ENCODE data around the gene PPP2R3C. TPM values are rescaled to one million over a fixed set of nuclear protein-coding genes. Genes with fewer than 3 reads are reported as not detected.
"Not testable (repeated sequence)": the region's sequence is repeated elsewhere in the genome, so short reads cannot be mapped to it uniquely, and the experiment has no call there.

Gene PPP2R3C
- total RNA-seq, 1 experiment from 2014 or later = 86.2 TPM

- peak overlapping the region; percentile 79 for H3K9ac ChIP-seq (ENCODE audit: low read length)
- H3K9me3 ChIP-seq (ENCODE audit: low read length) = no peaks in the 10 kb centered on the region
- DNase-seq = no peak
- peak overlapping the region; percentile 70 for H3K27ac ChIP-seq (ENCODE audit: low read length)
- no peaks in the 10 kb centered on the region for H4K20me1 ChIP-seq (ENCODE audit: insufficient read depth, low read depth, low read length)
- peaks cover 3% of the 10 kb centered on the region; the same call in 1 of the 2 replicates for H3K36me3 ChIP-seq (ENCODE audit: insufficient read depth, low read length)
- H3K79me2 ChIP-seq (ENCODE audit: low read length) = peaks cover 47% of the 10 kb centered on the region
- peak overlapping the region; percentile 97 for H3K4me2 ChIP-seq (ENCODE audit: low read depth, low read length, poor library complexity, severe bottlenecking)
- H3K27me3 ChIP-seq (ENCODE audit: low read length) = no peaks in the 10 kb centered on the region
- peaks cover 29% of the 10 kb centered on the region for H3K4me1 ChIP-seq (ENCODE audit: low read length)
- no peaks in the 10 kb centered on the region for H3K9me2 ChIP-seq (replicated peaks; ENCODE audit: insufficient read depth, low read length)
- peak overlapping the region; percentile 45 for H2AFZ ChIP-seq (ENCODE audit: low read length)
- peak overlapping the region; percentile 79 for H3K4me3 ChIP-seq (ENCODE audit: low read length)
These were observed 74.8 kb downstream of the PPP2R3C start for GRCh38 chr14:35046751-35047536.

- Histone ChIP-seq H4K20me1 (ENCODE audit: insufficient read depth, low read depth, low read length) (no peaks in the 10 kb centered on the region), H2AFZ (ENCODE audit: low read length) (peak within 1 kb of the TSS; percentile 85), H3K9ac (ENCODE audit: low read length) (peak within 1 kb of the TSS; percentile 79), H3K27ac (ENCODE audit: low read length) (peak within 1 kb of the TSS; percentile 70), H3K36me3 (ENCODE audit: insufficient read depth, low read length) (peaks cover 3% of the 10 kb centered on the region; the same call in 1 of the 2 replicates), H3K27me3 (ENCODE audit: low read length) (no peaks in the 10 kb centered on the region), H3K4me3 (ENCODE audit: low read length) (peak within 1 kb of the TSS; percentile 79), H3K4me1 (ENCODE audit: low read length) (peaks cover 29% of the 10 kb centered on the region), H3K4me2 (ENCODE audit: low read depth, low read length, poor library complexity, severe bottlenecking) (peak within 1 kb of the TSS; percentile 97), H3K9me3 (ENCODE audit: low read length) (no peaks in the 10 kb centered on the region), H3K79me2 (ENCODE audit: low read length) (peaks cover 44% of the 10 kb centered on the region), H3K9me2 (replicated peaks; ENCODE audit: insufficient read depth, low read length) (no peaks in the 10 kb centered on the region)
- peak; percentile 100 for DNase-seq
These were observed 75.6 kb downstream of the PPP2R3C start, which contains the start of gene FAM177A1 for GRCh38 chr14:35046048-35046750. TSS of gene FAM177A1 (plus strand) at chr14:35046272. CDS start at chr14:35046464, 192 bp downstream.

- Histone ChIP-seq H2AFZ (ENCODE audit: low read length) (peak overlapping the region; percentile 85), H3K36me3 (ENCODE audit: insufficient read depth, low read length) (peaks cover 1% of the 10 kb centered on the region; the same call in 1 of the 2 replicates), H3K9ac (ENCODE audit: low read length) (peak overlapping the region; percentile 79), H3K27ac (ENCODE audit: low read length) (peak overlapping the region; percentile 62), H3K4me2 (ENCODE audit: low read depth, low read length, poor library complexity, severe bottlenecking) (peak overlapping the region; percentile 89), H3K79me2 (ENCODE audit: low read length) (peaks cover 42% of the 10 kb centered on the region), H3K9me3 (ENCODE audit: low read length) (no peaks in the 10 kb centered on the region), H3K27me3 (ENCODE audit: low read length) (no peaks in the 10 kb centered on the region), H3K4me3 (ENCODE audit: low read length) (peak overlapping the region; percentile 79), H3K4me1 (ENCODE audit: low read length) (peaks cover 28% of the 10 kb centered on the region), H3K9me2 (replicated peaks; ENCODE audit: insufficient read depth, low read length) (no peaks in the 10 kb centered on the region), H4K20me1 (ENCODE audit: insufficient read depth, low read depth, low read length) (no peaks in the 10 kb centered on the region)
- DNase-seq = no peak
These were observed 76.1 kb downstream of the PPP2R3C start for GRCh38 chr14:35045798-35046047.

- H3K27me3 ChIP-seq (ENCODE audit: low read length) = no peaks in the 10 kb centered on the region
- peak overlapping the region; percentile 79 for H3K4me3 ChIP-seq (ENCODE audit: low read length)
- peak overlapping the region; percentile 79 for H3K9ac ChIP-seq (ENCODE audit: low read length)
- H3K9me3 ChIP-seq (ENCODE audit: low read length) = no peaks in the 10 kb centered on the region
- no peaks in the 10 kb centered on the region for H3K9me2 ChIP-seq (replicated peaks; ENCODE audit: insufficient read depth, low read length)
- H4K20me1 ChIP-seq (ENCODE audit: insufficient read depth, low read depth, low read length) = no peaks in the 10 kb centered on the region
- peaks cover 25% of the 10 kb centered on the region for H3K4me1 ChIP-seq (ENCODE audit: low read length)
- no peak for DNase-seq
- no peaks in the 10 kb centered on the region for H3K36me3 ChIP-seq (ENCODE audit: insufficient read depth, low read length)
- H3K4me2 ChIP-seq (ENCODE audit: low read depth, low read length, poor library complexity, severe bottlenecking) = peak overlapping the region; percentile 89
- peak overlapping the region; percentile 85 for H2AFZ ChIP-seq (ENCODE audit: low read length)
- H3K79me2 ChIP-seq (ENCODE audit: low read length) = peaks cover 40% of the 10 kb centered on the region
- H3K27ac ChIP-seq (ENCODE audit: low read length) = peak overlapping the region; percentile 62
These were observed 76.6 kb downstream of the PPP2R3C start for GRCh38 chr14:35044939-35045797.

GRCh38 chr14:35043046-35043445, 78.7 kb downstream of the PPP2R3C start:
- Histone ChIP-seq H3K79me2 (ENCODE audit: low read length) (peaks cover 21% of the 10 kb centered on the region), H3K9me2 (replicated peaks; ENCODE audit: insufficient read depth, low read length) (no peaks in the 10 kb centered on the region), H3K4me1 (ENCODE audit: low read length) (peaks cover 20% of the 10 kb centered on the region), H4K20me1 (ENCODE audit: insufficient read depth, low read depth, low read length) (no peaks in the 10 kb centered on the region), H3K4me3 (ENCODE audit: low read length) (no peak overlapping the region), H2AFZ (ENCODE audit: low read length) (0 out of 2 replicates have a peak overlapping the region, but pooled peaks have one; percentile 12), H3K4me2 (ENCODE audit: low read depth, low read length, poor library complexity, severe bottlenecking) (no peak overlapping the region), H3K9me3 (ENCODE audit: low read length) (no peaks in the 10 kb centered on the region), H3K9ac (ENCODE audit: low read length) (no peak overlapping the region), H3K27me3 (ENCODE audit: low read length) (no peaks in the 10 kb centered on the region), H3K27ac (ENCODE audit: low read length) (no peak overlapping the region), H3K36me3 (ENCODE audit: insufficient read depth, low read length) (no peaks in the 10 kb centered on the region)
- no peak for DNase-seq

GRCh38 chr14:35042632-35043031, 79.2 kb downstream of the PPP2R3C start:
- 0 out of 2 replicates have a peak overlapping the region, but pooled peaks have one; percentile 12 for H2AFZ ChIP-seq (ENCODE audit: low read length)
- no peaks in the 10 kb centered on the region for H3K36me3 ChIP-seq (ENCODE audit: insufficient read depth, low read length)
- H3K27ac ChIP-seq (ENCODE audit: low read length) = no peak overlapping the region
- H3K9me3 ChIP-seq (ENCODE audit: low read length) = no peaks in the 10 kb centered on the region
- H3K4me3 ChIP-seq (ENCODE audit: low read length) = no peak overlapping the region
- H4K20me1 ChIP-seq (ENCODE audit: insufficient read depth, low read depth, low read length) = no peaks in the 10 kb centered on the region
- H3K9ac ChIP-seq (ENCODE audit: low read length) = no peak overlapping the region
- H3K4me1 ChIP-seq (ENCODE audit: low read length) = peaks cover 16% of the 10 kb centered on the region
- no peak for DNase-seq
- no peak overlapping the region for H3K4me2 ChIP-seq (ENCODE audit: low read depth, low read length, poor library complexity, severe bottlenecking)
- H3K9me2 ChIP-seq (replicated peaks; ENCODE audit: insufficient read depth, low read length) = no peaks in the 10 kb centered on the region
- H3K27me3 ChIP-seq (ENCODE audit: low read length) = no peaks in the 10 kb centered on the region
- peaks cover 17% of the 10 kb centered on the region for H3K79me2 ChIP-seq (ENCODE audit: low read length)

- not testable (repeated sequence) for H3K4me1 ChIP-seq (ENCODE audit: low read length); H4K20me1 ChIP-seq (ENCODE audit: insufficient read depth, low read depth, low read length); H3K9ac ChIP-seq (ENCODE audit: low read length); H3K4me2 ChIP-seq (ENCODE audit: low read depth, low read length, poor library complexity, severe bottlenecking); H3K27me3 ChIP-seq (ENCODE audit: low read length); H3K9me3 ChIP-seq (ENCODE audit: low read length); H3K79me2 ChIP-seq (ENCODE audit: low read length); H3K27ac ChIP-seq (ENCODE audit: low read length); H2AFZ ChIP-seq (ENCODE audit: low read length); H3K4me3 ChIP-seq (ENCODE audit: low read length); DNase-seq; H3K9me2 ChIP-seq (replicated peaks; ENCODE audit: insufficient read depth, low read length)
- H3K36me3 ChIP-seq (ENCODE audit: insufficient read depth, low read length) = peaks cover 11% of the 10 kb centered on the region
These were observed 83.5 kb downstream of the PPP2R3C start for GRCh38 chr14:35038312-35038711.

All from Karpas-422 (cell line).